HG03025 (cell line): ENCODE measurements around the gene HOXA2.

Experiments
- ATAC-seq: cut with Tn5 transposase; IDR thresholded peaks from one replicate; pipeline ENCODE4 v1.9.1; 2021; ENCODE audit warnings: mild to moderate bottlenecking, moderate library complexity; ENCODE audit not compliant: unreplicated experiment, low FRiP score

HOXA2 gene

DNA sequence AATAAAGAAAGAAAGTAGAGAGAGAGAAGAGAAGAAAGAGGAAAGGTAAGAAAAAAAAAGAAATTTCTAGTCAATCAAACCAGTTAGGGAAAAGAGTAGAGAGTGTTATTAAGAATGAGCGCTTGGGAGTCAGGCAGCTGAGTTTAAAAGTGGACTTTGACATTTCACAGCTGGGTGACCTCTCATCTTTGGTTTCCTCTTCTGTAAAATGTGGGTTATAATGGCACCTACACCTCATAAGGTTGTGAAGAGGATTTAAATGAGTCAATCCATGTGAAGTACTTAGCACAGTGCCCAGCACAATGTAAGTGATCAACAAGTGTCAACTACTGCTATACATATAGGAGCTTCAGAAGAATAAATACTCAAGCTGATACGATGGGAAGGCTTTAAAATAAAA, 18.8 kb downstream of the HOXA2 start:
- no peak for ATAC-seq

DNA sequence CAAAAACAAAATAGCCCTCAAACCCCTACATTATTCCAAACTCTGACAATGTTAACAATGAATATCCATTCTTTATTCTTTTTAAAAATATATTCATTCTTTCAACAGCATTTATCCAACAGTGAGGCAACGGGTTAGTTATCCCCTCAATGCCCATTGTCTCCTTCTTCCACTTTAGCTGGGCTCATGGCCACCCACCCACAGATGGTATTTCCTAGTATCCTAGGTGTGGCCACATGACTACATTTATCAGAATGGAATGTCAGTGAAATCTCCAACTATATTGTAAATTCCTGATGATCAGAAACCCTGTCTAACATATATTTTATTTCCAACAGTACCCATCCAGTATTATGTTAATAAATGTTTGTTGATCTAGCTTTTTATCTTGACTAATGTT, 20.3 kb downstream of the HOXA2 start:
- ATAC-seq = no peak

DNA sequence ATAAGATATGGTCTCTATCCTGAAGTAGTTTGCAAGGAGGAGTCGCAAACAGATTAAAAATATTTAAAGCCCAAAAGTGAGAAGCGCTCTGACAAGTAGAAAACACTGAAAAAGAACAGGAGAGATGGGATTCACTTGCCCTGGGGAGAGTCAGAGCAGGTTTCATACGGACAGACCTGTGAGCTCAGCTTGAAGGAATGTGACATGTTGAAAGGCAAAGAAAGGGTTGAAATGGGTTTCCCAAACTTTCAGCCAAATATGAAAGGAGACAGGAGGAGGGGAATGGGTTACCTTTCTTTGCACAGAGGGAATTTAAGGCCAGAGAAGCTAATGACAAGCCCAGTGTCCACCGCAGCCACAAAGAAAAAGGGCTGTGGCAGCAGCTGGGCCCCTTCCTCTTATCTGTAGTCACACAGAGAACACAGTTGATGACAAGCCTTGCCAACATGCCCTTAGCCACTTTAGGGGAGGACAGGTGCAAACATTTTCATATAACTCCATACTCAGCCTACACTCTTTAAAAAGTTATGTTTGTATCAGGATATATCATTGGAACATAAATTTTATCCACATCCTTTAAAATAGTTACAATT, 21.5 kb downstream of the HOXA2 start:
- ATAC-seq = no peak

DNA sequence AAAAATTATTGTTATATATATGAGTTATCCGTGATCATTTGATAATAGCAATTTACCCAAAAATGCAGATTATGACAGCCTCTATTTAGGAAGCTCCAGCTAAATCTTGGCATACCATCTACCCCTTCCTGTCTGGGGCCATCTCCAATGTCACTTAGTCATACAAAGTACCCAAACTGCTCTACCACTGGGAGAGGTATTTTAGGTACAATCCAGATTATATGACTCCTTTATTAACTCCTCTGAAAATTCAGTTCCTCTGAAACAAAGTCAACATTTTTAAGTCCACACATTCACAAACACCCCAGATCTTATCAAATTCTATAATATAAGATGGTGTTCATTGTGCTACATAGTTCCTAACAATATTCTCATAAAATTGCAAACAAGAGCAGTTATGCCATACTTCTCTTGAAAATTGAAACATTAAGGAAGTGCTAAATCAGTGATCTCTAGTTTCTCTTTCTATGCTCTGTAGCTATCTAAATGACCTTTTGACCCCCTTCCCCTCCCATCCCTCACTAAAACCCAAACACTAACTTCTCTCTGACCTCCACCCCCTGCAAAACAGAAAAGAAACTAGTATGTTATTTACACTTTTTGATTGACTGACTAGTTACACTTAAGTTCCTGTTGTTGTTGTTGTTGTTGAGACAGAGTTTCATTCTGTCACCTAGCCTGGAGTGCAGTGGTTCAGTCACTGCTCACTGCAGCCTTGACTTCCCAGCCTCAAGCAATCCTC, 23.1 kb downstream of the HOXA2 start:
- ATAC-seq = no peak

DNA sequence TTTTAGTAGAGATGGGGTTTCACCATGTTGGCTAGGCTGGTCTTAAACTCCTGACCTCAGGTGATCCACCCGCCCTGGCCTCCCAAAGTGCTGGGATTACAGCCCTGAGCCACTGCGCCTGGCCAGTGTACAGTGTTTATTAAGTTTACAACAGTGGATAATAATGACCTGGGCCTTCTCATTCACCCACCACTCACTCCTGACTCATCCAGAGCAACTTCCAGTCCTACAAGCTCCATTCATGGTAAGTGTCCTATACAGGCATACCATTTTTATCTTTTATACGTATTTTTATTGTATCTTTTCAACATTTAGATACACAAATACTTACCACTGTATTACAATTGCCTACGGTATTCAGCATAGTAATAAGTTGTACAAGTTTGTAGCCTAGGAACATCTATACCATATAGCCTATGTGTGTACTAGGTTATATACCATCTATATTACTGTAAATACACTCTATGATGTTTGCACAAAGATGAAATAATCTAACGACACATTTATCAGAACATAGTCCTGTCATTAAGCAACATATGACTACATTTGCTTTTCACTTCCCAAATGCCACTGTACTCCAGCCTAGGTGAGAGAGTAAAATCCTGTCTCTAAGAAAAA, 23.8 kb downstream of the HOXA2 start:
- ATAC-seq = no peak

DNA sequence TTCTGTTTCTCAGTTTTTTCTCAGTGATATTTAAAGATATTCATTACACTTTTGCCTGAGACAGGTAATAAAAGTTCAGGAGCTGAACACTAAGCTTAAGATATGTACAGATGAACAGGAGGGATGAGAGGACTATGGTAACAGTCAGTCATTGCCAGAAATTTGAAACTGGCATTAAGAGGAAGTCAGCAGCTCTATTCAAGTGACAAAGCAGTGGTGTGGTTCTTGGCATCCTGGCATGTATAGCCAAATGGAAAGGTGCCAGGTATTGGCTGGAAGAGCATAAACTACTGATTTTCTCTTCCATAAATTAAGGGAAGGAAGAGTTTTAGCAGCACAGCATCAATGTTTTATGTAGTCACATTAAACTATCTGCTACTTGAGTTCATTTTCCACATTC, 29.4 kb downstream of the HOXA2 start:
- ATAC-seq = no peak

DNA sequence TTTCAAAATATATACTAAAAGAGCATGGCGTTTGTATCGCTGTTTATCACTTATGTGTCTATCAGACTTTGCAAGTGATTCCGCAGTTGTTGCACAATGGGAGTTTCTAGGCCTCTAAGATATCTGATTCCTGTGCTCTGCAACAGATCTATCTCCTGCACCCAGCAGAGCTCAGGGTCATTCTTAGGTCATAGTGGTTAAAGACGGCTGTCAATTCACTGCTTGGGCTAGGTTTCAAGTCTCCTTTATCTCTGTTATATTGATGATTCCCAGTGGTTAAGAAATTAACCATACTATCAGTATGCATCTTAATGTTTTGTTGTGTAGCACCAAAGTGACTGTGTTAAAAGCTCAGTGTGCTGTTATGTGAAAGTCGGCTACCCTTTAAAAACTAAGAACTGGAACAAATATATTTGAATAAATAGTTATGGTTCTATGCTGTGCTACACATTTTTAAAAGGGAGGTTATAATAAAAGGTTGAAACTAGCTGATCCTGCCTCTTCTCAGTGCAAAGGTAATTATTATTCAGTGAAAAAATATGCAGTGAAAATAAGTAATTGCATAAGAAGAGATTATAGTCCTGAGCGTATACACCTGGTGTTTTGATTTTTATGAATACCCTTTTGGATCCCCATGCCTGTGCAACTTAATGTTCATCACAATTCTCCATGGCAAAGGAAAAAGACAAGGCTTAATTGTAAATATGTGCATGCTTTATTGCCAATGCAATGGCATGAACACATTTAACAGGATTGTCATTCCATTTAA, 30.7 kb downstream of the HOXA2 start:
- ATAC-seq = no peak

DNA sequence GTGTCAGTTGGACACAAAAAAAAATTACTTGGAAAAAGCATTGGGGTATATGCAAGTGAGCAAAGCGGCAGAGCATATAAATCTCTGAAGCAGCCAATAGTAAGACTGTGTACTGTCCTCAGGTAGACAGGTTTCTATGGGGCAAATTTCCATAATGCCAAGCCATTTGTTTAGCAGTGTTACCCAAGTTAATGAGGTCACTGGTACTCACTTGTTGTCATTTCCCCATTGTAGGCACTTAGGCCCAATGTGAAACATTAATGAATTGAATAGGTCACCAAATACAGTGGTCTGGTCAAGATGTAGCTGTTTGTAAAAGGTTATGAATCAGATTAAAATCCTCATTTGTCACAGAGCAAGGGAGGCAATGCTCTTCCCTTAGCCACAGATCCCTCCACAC, 34.2 kb downstream of the HOXA2 start:
- no peak for ATAC-seq

DNA sequence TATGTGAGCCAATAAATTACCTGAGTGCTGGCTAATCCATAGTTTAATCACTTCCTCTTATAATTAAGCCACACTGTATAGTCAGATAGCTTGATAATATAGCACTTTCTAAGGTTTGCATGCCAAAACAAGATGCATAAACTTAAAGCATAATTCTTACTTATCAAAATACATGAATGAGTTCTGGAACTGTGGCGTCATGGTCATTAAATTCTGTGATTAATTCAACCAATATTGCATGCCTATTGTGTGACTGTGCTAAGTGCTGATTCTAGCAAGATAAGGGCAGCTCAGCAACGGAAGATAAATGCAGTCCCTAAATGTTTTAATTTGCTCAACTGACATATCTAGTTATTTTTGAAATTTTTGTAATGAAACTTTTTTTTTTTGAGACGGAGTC, 36.3 kb downstream of the HOXA2 start:
- no peak for ATAC-seq

DNA sequence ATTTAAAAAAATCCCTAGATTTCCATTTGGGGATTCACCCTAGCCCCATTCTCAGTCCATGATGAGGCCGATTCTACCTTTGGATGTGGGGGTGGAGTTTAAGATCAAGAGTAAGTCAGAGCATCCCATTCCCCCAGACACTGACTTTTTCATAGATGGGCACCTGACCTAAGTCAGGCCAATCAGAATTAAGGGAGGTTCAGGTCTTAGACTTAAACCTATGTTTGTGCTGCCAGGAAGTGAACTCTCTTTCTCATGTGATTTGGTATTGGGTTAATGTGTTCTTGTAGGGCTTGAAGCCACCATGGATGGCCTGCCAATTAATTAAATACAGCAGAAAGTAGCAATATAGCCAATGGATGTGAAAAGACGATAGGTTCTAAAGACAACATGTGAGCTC, 36.8 kb downstream of the HOXA2 start:
- no peak for ATAC-seq

DNA sequence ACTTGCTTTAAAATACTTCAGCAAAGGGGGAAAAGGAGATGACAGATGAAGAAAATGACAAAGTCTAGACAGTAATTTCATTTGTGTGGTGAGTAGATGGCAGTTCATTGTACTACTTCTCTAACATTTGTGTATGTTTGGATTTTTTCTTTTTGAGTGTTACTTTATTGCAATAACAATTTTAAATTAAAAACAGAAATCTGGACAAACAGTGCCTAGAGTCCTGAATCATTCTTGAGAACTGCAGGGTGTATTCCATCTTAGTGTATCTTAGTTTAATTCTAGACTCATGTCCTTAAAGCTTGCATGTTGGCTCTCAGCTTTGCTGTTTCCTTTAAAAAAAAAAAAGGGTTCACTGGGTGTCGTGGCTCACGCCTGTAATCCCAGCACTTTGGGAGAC, 37.8 kb downstream of the HOXA2 start:
- ATAC-seq = no peak

DNA sequence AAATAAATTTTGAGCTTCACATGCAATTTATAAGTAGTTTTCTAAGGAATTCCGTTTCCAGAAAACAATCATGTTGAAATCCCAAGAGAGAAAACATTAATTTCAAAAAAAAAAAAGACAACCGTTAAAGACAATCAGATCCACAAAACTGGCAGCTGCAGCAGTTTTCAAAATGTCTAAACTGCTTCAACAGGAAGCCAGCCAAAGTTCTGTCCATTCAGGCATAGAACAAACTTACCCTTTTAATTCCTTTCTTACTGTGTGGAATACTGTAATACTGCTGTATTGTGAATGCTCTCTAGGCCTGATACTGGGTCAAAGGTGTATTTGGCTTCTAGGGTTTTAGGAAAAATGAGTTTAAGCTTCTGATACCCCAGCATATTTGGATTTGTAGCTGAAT, 38.3 kb downstream of the HOXA2 start:
- no peak for ATAC-seq

DNA sequence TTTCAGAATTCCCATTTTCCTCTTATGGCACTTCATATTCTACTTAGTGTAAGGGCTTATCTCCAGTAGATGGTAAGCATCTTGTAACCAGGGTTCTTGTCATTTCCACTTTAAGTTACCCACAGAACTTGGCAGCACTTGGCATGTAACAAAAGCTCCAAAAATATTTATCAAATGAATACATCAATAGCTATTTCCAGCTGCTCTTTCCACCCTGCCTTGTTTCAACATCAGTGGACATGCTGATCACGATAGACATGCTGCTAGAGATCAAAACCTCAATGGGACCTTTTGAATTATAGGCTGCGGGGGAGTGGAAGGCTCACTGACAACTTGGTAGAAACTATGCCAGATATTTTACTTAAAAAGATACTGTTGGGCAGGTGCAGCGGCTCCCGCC, 39.5 kb downstream of the HOXA2 start:
- ATAC-seq = no peak

DNA sequence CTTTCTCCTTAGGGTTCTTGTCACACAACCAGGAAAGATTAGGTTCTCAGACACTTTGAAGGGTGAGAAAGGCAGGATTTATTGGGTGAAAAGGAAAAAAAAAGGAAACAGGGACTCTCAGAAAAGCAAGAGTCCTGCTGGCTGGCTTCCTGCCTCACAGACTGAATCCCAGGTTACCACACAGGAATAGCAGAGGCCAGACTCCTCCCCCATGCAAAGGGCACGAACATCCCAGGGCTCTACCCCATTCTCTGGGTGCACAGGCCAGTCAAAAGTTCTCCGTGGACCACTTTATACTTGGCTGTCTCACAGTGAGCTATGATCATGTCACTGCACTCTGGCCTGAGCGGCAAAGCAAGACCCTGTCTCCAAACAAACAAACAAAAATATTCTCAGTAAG, 49.3 kb downstream of the HOXA2 start:
- no peak for ATAC-seq

DNA sequence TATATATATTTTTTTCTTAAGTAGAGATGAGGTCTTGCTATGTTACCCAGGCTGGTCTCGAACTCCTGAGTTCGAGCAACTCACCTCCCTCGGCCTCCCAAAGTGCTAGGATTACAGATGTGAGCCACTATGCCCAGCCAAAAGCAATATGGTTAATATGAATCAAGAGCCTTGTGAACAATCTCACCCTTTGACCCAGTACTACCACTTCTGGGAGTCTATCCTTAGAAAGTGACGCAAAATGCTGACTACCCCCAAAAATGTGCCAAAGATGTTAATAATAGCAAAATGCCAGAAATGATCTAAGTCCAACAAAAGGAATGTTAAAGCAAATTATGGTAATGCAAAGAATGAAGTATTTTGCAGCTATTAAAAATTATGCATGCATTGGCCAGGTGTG, 51.0 kb downstream of the HOXA2 start:
- ATAC-seq = no peak
